GM12891 (cell line): ENCODE results near the gene C1RL.

ENCODE experiments used
- DNase-seq: peaks from one replicate; pipeline ENCODE4 v3.0.0; 2011; ENCODE audit warnings: low spot score; ENCODE audit not compliant: insufficient read length
- FAIRE-seq: peaks from 2 replicates; lab custom pipeline; 2011; peaks lifted over from hg19 to GRCh38; lab: Jason Lieb, UNC
- PAX5 ChIP-seq: IDR thresholded peaks from 2 replicates; pipeline ENCODE4 v1.6.1; 2011; ENCODE audit warnings: low read length, moderate library complexity, mild to moderate bottlenecking; ENCODE audit not compliant: insufficient read depth, severe bottlenecking
- POLR2A ChIP-seq: IDR thresholded peaks from 2 replicates; pipeline ENCODE4 v1.6.1; 2011; ENCODE audit warnings: low read depth, low read length, control low read depth
- POLR2AphosphoS5 ChIP-seq: IDR thresholded peaks from 2 replicates; pipeline ENCODE4 v1.6.1; 2011; ENCODE audit warnings: low read depth, low read length, control low read depth
- POU2F2 ChIP-seq: IDR thresholded peaks from 2 replicates; pipeline ENCODE4 v1.6.1; 2011; ENCODE audit warnings: low read depth, mild to moderate bottlenecking, control low read depth, low read length, moderate library complexity
- SPI1 ChIP-seq: IDR thresholded peaks from 2 replicates; pipeline ENCODE4 v1.6.1; 2011; ENCODE audit warnings: low read depth, low read length, control low read depth
- TAF1 ChIP-seq: IDR thresholded peaks from 2 replicates; pipeline ENCODE4 v1.6.1; 2011; ENCODE audit warnings: low read depth, low read length, control low read depth

Gene C1RL

GRCh38 chr12:7141351-7142005, 32.5 kb upstream of the C1RL start:
- DNase-seq: no peak
- no peak for FAIRE-seq
- TF ChIP-seq POLR2AphosphoS5 (no peak), POLR2A (no peak), PAX5 (no peak), SPI1 (no peak), POU2F2 (no peak), TAF1 (no peak)

GRCh38 chr12:7139200-7139599, 30.2 kb upstream of the C1RL start:
- TF ChIP-seq POU2F2: no peak
- no peak for TF ChIP-seq PAX5
- no peak for TF ChIP-seq SPI1
- TF ChIP-seq POLR2A: no peak
- no peak for TF ChIP-seq TAF1
- no peak for TF ChIP-seq POLR2AphosphoS5
- FAIRE-seq: no peak
- no peak for DNase-seq

- FAIRE-seq (no peak), DNase-seq (no peak)
- TF ChIP-seq PAX5 (no peak), POLR2A (no peak), TAF1 (no peak), POU2F2 (no peak), POLR2AphosphoS5 (no peak), SPI1 (no peak)
Measured at GRCh38 chr12:7137908-7138307, 28.9 kb upstream of the C1RL start.

- FAIRE-seq (no peak), DNase-seq (no peak)
- no peak for TF ChIP-seq POLR2A
- TF ChIP-seq POLR2AphosphoS5: no peak
- no peak for TF ChIP-seq SPI1
- no peak for TF ChIP-seq TAF1
- no peak for TF ChIP-seq POU2F2
- TF ChIP-seq PAX5: no peak
Measured at GRCh38 chr12:7136676-7137075, 27.7 kb upstream of the C1RL start.

- DNase-seq (no peak), FAIRE-seq (no peak)
- TF ChIP-seq POLR2A: no peak
- no peak for TF ChIP-seq POLR2AphosphoS5
- no peak for TF ChIP-seq POU2F2
- no peak for TF ChIP-seq PAX5
- TF ChIP-seq SPI1: no peak
- no peak for TF ChIP-seq TAF1
Measured at GRCh38 chr12:7136071-7136470, 27.1 kb upstream of the C1RL start.

GRCh38 chr12:7134396-7135166, 25.6 kb upstream of the C1RL start:
- FAIRE-seq (no peak), DNase-seq (no peak)
- TF ChIP-seq PAX5: no peak
- TF ChIP-seq POLR2A: no peak
- no peak for TF ChIP-seq TAF1
- TF ChIP-seq POLR2AphosphoS5: no peak
- TF ChIP-seq POU2F2: no peak
- TF ChIP-seq SPI1: no peak

- FAIRE-seq (peak; percentile 16), DNase-seq (no peak)
- TF ChIP-seq PAX5 (no peak), SPI1 (no peak), TAF1 (no peak), POLR2AphosphoS5 (no peak), POU2F2 (no peak), POLR2A (no peak)
Measured at GRCh38 chr12:7131502-7131866, 22.5 kb upstream of the C1RL start.

- FAIRE-seq (peak; percentile 93), DNase-seq (peak; percentile 51)
- TF ChIP-seq SPI1: no peak
Measured at GRCh38 chr12:7130701-7131501, 21.9 kb upstream of the C1RL start.

GRCh38 chr12:7129872-7130691, 21.1 kb upstream of the C1RL start, which contains the start of gene CLSTN3:
Gene CLSTN3 (plus strand): TSS chr12:7130371. CDS start chr12:7130649, 278 bp downstream.
- TF ChIP-seq PAX5 (no peak), POU2F2 (peak; percentile 35; the same call in 1 of the 2 replicates)
- FAIRE-seq (no peak), DNase-seq (peak; percentile 99)
